ENCODE measurements around the gene PPP3R1.

Gene PPP3R1

DNA sequence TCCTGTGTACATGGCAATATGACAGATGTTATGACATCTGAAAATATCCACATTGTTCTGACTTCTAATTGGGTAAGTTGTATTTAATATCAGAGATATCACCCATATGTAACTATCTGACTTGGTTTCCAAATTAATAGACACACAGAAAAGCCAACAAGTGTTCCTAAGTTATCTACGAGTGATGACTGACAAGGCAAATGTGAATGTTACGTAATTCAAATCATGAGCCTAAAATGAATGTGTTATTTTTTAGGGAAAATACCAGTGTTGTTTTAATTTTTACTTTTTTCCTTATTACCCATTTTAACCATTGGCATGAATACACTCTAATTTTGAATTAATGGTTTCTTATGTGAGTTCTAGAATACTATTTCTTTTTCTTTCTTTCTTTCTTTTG, 110.5 kb downstream of the PPP3R1 start:
- no peak for DNase-seq (ENCODE audit: low spot score)

DNA sequence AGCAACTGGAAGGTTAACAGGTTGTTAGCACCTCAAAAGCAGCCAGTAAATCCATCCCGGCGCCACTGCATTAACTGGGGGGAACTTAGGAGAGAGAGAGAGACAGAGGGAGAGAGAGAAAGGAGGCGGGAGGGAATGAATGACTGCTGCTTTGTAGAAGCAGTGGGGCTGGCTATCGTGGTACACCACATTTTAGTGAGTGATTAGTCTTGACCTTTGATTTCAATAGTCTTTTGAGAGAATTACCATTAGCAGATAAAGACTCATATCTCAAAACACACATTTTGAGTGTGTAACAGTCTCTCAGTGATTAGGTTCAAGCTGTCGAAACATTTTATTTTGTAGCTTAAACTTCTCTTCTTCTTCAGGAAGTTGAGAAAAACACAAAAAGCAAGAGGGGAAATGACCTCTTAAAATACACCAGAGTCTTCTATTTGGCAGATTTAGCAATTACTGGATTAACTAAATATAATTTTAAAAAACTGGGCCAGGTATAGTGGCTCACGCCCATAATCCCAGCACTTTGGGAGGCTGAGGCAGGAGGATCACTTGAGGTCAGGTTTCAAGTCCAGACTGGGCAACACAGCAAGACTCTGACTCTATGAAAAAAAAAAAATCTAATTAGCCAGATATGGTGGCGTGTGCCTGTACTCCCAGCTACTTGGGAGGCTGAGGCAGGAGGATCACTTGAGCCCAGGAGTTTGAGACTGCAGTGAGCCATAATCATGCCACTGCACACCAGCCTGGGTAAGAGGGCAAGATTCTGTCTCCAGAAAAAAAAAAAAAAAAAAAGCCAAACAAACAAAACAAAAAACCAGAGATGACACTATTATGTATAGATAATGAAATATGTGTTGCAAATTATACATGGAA, 116.6 kb downstream of the PPP3R1 start:
- DNase-seq (ENCODE audit: low spot score), result no peak

DNA sequence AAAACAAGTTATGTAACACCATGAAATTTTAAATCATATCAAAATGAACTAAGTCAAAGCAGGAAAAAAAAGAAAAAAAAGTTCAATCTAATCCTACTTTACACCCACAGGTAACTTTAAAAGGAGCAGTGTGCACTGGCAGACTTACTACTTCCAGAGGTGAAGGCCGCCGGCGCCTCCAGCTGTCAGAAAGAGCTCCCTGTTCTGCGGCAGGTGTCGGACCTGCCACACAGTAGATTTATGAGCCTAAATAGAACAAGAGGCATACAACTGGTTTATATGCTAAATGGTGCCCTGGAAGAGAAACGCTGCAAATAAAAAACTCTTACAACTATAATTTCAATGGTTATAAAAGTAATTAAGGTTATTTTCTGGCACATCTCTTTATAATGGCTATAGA, 117.8 kb downstream of the PPP3R1 start:
- no peak for DNase-seq (ENCODE audit: low spot score)

DNA sequence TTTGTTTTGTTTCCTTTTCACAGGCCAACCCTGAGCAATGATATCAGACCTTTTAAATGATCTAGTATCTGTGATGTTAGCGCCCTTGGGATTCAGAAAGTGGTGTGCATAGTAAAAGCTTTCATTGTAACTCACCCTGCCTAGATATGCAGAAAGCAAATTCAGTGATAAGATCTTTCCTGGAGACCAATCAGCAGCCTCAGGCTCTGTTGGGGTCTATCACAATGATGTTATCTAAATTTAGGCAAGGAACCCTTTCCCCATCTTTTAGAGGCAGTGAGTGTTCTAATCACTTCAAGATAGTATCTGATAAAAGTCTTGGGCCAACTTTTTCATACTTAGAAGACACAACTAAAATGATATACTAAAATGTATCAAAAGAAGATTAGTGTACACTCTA, 118.2 kb downstream of the PPP3R1 start:
- no peak for DNase-seq (ENCODE audit: low spot score)

Measured in Ammon's horn (tissue), 1 donor.